ENCODE measurements around the gene TIMP3.

- TF ChIP-seq, protein P1, sequence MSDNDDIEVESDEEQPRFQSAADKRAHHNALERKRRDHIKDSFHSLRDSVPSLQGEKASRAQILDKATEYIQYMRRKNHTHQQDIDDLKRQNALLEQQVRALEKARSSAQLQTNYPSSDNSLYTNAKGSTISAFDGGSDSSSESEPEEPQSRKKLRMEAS (IDR thresholded peaks at IDR 0.05; ENCODE audit: low read depth, low read length) = no peak
- no peak for TF ChIP-seq CTCF (IDR thresholded peaks at IDR 0.05; ENCODE audit: low read depth, low read length)
Observed at GRCh38 chr22:32793589-32793988, 7.9 kb upstream of the TIMP3 start.

Measured in NB4 (cell line).